Caco-2 (cell line): ENCODE measurements around the gene PSORS1C2. TPM values are rescaled to one million over a fixed set of nuclear protein-coding genes. Genes with fewer than 3 reads are reported as not detected.

Experiments used
- BruUV-seq: library from RNA; stranded (reverse); fragments of 400-500 nt; replicated peaks from 2 replicates; lab custom pipeline; 2021; lab: Mats Ljungman, UMichigan
- CTCF ChIA-PET: fragments of 300-600 bp; sonication (Branson Sonifier 250); formaldehyde crosslinking; loops from one replicate; lab custom pipeline; 2022; ENCODE audit warnings: antibody characterized with exemption; lab: Charles Lee
- POLR2A ChIA-PET: fragments of 300-600 bp; sonication (Branson Sonifier 250); formaldehyde crosslinking; loops from one replicate; lab custom pipeline; 2022; ENCODE audit warnings: antibody characterized with exemption; lab: Charles Lee
- DNase-seq, 2 experiments: peaks; one replicate each; pipeline versions ENCODE4 v3.0.0 to v3.0.0-alpha.2; 2020 to 2022
- H3K27me3 ChIP-seq: replicated peaks from 2 replicates; pipeline ENCODE4 v1.6.0; 2011; ENCODE audit warnings: low read length; ENCODE audit not compliant: control insufficient read depth, insufficient read depth
- H3K36me3 ChIP-seq: 2 replicates; pipeline ENCODE4 v1.5.1; 2011; ENCODE audit warnings: low read length; ENCODE audit not compliant: control insufficient read depth, insufficient read depth
- H3K4me1 ChIP-seq: fragments of 250-450 bp; sonication (Bioruptor Pico); 2 replicates; pipeline ENCODE4 v1.5.1; 2020; ENCODE audit warnings: mild to moderate bottlenecking
- H3K4me3 ChIP-seq: 2 replicates; pipeline ENCODE4 v1.5.1; 2011; ENCODE audit warnings: low read depth, mild to moderate bottlenecking, control low read depth, low read length
- H3K9me3 ChIP-seq: fragments of 250-450 bp; sonication (Bioruptor Pico); 2 replicates; pipeline ENCODE4 v1.5.1; 2020; ENCODE audit warnings: mild to moderate bottlenecking, moderate library complexity
- H3K27ac Mint-ChIP-seq: one replicate; pipeline ENCODE4 v1.8.0; 2022; ENCODE audit warnings: mixed read lengths; ENCODE audit not compliant: unreplicated experiment
- H3K27me3 Mint-ChIP-seq: one replicate; pipeline ENCODE4 v1.8.0; 2022; ENCODE audit warnings: mixed read lengths; ENCODE audit not compliant: insufficient read depth, unreplicated experiment
- H3K36me3 Mint-ChIP-seq: one replicate; pipeline ENCODE4 v1.8.0; 2022; ENCODE audit warnings: mild to moderate bottlenecking, mixed read lengths; ENCODE audit not compliant: insufficient read depth, unreplicated experiment
- H3K4me1 Mint-ChIP-seq: one replicate; pipeline ENCODE4 v1.8.0; 2022; ENCODE audit warnings: low read depth, mixed read lengths; ENCODE audit not compliant: unreplicated experiment
- H3K4me3 Mint-ChIP-seq: one replicate; pipeline ENCODE4 v1.8.0; 2022; ENCODE audit warnings: mild to moderate bottlenecking, moderate library complexity, mixed read lengths; ENCODE audit not compliant: unreplicated experiment
- H3K9me3 Mint-ChIP-seq: one replicate; pipeline ENCODE4 v1.8.0; 2022; ENCODE audit warnings: mixed read lengths; ENCODE audit not compliant: unreplicated experiment
- CTCF ChIP-seq, 2 experiments: fragments of 200-600 bp in 1 of 2; IDR thresholded peaks; 1 replicate in 1 of 2; 2 replicates in 1 of 2; pipeline versions ENCODE4 v1.5.1 to v1.8.0; 2011 to 2022; ENCODE audit warnings: antibody characterized with exemption in 1 of 2, control low read depth in 1 of 2, inconsistent platforms in 1 of 2, low read depth in 1 of 2, low read length in 1 of 2, mild to moderate bottlenecking in 1 of 2, moderate library complexity in 1 of 2; ENCODE audit not compliant: insufficient read depth in 1 of 2, severe bottlenecking in 1 of 2, unreplicated experiment in 1 of 2
- intact Hi-C: fragments of 100-400 bp; cut with micrococcal nuclease; formaldehyde crosslinking; loops from one replicate; pipeline ENCODE4 v1.10.0; 2022; ENCODE audit not compliant: unreplicated experiment
- total RNA-seq: library from RNA; stranded (reverse); gene quantifications from 2 replicates; pipeline ENCODE4 v1.2.3, GENCODE V29; 2022

The PSORS1C2 gene
- total RNA-seq, 1 experiment from 2014 or later, result not detected

GRCh38 chr6:31158140-31158862 is 19.4 kb upstream of the PSORS1C2 start, which contains the start of gene TCF19:
Gene TCF19 (plus strand): TSS chr6:31158589. CDS start chr6:31159470, 881 bp downstream.
- Histone ChIP-seq H3K9me3 (no peaks in the 10 kb centered on the region), H3K27me3 (no peaks in the 10 kb centered on the region), H3K4me3 (peak within 1 kb of the TSS; percentile 74), H3K4me1 (peaks cover 11% of the 10 kb centered on the region; the same call in 1 of the 2 replicates), H3K36me3 (no peaks in the 10 kb centered on the region)
- ChIA-PET CTCF (interaction anchor here (1.0 to 1.6 kb wide), 5 partner anchors 30 to 208 kb away, joined by 3 to 8 read pairs (median 4); no protein-coding TSS in a partner anchor), POLR2A (interaction anchor here (0.6 to 1.8 kb wide), 3 partner anchors 8 to 383 kb away, joined by 3 to 5 read pairs (median 4); partner anchors contain the start of genes DDX39B and MICA)
- BruUV-seq, result no TSS peak
- intact Hi-C loops, result no loop called here
- Mint-ChIP-seq H3K9me3 (no peaks in the 10 kb centered on the region), H3K27ac (peak within 1 kb of the TSS; percentile 85), H3K36me3 (peaks cover 17% of the 10 kb centered on the region), H3K27me3 (no peaks in the 10 kb centered on the region), H3K4me3 (peak within 1 kb of the TSS; percentile 84), H3K4me1 (no peaks in the 10 kb centered on the region)
- no peak for TF ChIP-seq CTCF (IDR thresholded peaks at IDR 0.05; ENCODE audit: insufficient read depth in 1 of 2, low read depth in 1 of 2, low read length in 1 of 2, severe bottlenecking in 1 of 2, unreplicated experiment in 1 of 2)
- DNase-seq, result peak; percentile 97 to 98

- peak within 1 kb of the TSS; percentile 85 for H3K27ac Mint-ChIP-seq
- TF ChIP-seq CTCF (IDR thresholded peaks at IDR 0.05; ENCODE audit: insufficient read depth in 1 of 2, low read depth in 1 of 2, low read length in 1 of 2, severe bottlenecking in 1 of 2, unreplicated experiment in 1 of 2), result no peak
- Histone ChIP-seq H3K27me3 (no peaks in the 10 kb centered on the region), H3K4me1 (peaks cover 11% of the 10 kb centered on the region; the same call in 1 of the 2 replicates), H3K4me3 (peak within 1 kb of the TSS; percentile 74), H3K9me3 (no peaks in the 10 kb centered on the region), H3K36me3 (no peaks in the 10 kb centered on the region)
- POLR2A ChIA-PET, result interaction anchor here (0.6 to 1.8 kb wide), 2 partner anchors 245 to 384 kb away, joined by 4 to 5 read pairs; partner anchors contain the start of genes DDX39B and MICA
- BruUV-seq, result no TSS peak
- H3K4me1 Mint-ChIP-seq, result no peaks in the 10 kb centered on the region
- CTCF ChIA-PET, result interaction anchor here (1.0 to 1.6 kb wide), 5 partner anchors 29 to 209 kb away, joined by 3 to 8 read pairs (median 4); no protein-coding TSS in a partner anchor
- no peak for DNase-seq
- H3K4me3 Mint-ChIP-seq, result peak within 1 kb of the TSS; percentile 84
- intact Hi-C loops, result no loop called here
- H3K9me3 Mint-ChIP-seq, result no peaks in the 10 kb centered on the region
- peaks cover 17% of the 10 kb centered on the region for H3K36me3 Mint-ChIP-seq
- H3K27me3 Mint-ChIP-seq, result no peaks in the 10 kb centered on the region
Measured at GRCh38 chr6:31157513-31158139, 18.8 kb upstream of the PSORS1C2 start, which contains the start of gene CCHCR1. Gene CCHCR1 (minus strand): TSS chr6:31157802. CDS start chr6:31157600, 202 bp downstream.

DNA sequence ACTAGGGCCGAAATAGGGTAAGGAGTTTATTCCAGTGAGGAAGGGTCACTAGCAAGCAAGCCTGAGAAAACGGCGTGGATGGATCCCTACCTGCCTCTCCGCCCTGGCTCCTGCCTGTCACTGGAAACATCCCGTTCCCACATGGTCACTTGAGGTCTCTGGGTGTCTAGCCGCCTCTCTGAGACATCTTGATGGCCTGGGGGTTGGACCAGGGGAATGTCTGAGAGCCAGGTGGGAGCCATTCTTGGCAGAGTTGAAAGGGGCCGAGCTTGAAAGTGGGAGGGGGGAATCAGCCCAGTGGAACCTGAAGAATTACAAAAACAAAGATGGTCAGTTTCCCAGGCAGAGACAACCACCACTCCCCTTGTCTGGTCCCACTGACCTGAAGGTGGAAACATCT is 17.8 kb upstream of the PSORS1C2 start:
- peaks cover 17% of the 10 kb centered on the region for H3K36me3 Mint-ChIP-seq
- Histone ChIP-seq H3K27me3 (no peaks in the 10 kb centered on the region), H3K4me3 (no peak overlapping the region), H3K9me3 (no peaks in the 10 kb centered on the region), H3K4me1 (peaks cover 11% of the 10 kb centered on the region; the same call in 1 of the 2 replicates), H3K36me3 (no peaks in the 10 kb centered on the region)
- H3K4me3 Mint-ChIP-seq, result peak overlapping the region; percentile 84
- no peaks in the 10 kb centered on the region for H3K9me3 Mint-ChIP-seq
- H3K27ac Mint-ChIP-seq, result no peak overlapping the region
- no peaks in the 10 kb centered on the region for H3K4me1 Mint-ChIP-seq
- intact Hi-C loops, result no loop called here
- ChIA-PET CTCF (no interaction called here), POLR2A (no interaction called here)
- DNase-seq, result no peak
- no peak for TF ChIP-seq CTCF (IDR thresholded peaks at IDR 0.05; ENCODE audit: insufficient read depth in 1 of 2, low read depth in 1 of 2, low read length in 1 of 2, severe bottlenecking in 1 of 2, unreplicated experiment in 1 of 2)
- BruUV-seq, result TSS peak; percentile 41
- H3K27me3 Mint-ChIP-seq, result no peaks in the 10 kb centered on the region
